Measurements from ENCODE around the gene CALCOCO1.

The CALCOCO1 gene

DNA sequence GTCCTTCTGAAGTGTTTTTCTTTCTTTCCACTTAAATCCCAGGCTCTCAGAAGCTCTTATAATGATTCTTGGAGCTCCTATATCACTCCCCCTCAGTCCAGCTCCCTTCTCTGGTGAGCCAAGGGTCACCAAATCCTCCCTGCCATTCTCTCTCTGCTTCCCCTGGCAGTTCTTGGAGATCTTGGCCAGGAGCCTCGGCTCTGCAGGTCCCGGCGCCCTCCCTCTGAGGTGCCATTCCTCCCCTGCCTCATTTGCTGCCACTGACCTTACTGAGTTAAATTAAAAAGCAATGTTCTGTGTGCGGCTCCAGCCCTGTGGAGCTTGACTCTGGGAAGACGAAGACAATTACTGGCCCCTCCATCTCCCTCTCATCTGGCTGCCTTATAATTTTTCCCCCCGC is 17.5 kb upstream of the CALCOCO1 start:
- H3K36me3 Mint-ChIP-seq (ENCODE audit: low read depth) = no peaks in the 10 kb centered on the region
- no peak overlapping the region for H3K27ac Mint-ChIP-seq
- H3K4me3 Mint-ChIP-seq = no peak overlapping the region
- peaks cover 52% of the 10 kb centered on the region for H3K27me3 Mint-ChIP-seq
- peaks cover 15% of the 10 kb centered on the region for H3K4me1 Mint-ChIP-seq (ENCODE audit: low read depth)
- H3K9me3 Mint-ChIP-seq = no peaks in the 10 kb centered on the region

DNA sequence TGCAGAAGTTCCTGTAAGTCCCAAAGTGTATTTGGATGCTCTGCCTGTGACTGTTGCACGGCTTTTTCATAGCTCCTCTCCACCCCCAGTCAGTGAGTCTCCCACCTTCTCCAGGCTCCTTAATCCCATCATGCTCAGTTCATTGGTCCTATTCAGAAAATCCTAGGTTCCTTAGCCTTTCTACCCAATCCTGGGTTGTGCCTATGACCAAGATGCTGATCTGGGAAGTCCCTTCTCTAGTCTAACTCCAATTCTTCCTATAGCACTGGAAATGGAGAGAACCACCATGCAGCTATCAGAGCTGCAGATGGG is 16.8 kb upstream of the CALCOCO1 start:
- Mint-ChIP-seq H3K27ac (no peak overlapping the region), H3K4me1 (ENCODE audit: low read depth) (peaks cover 21% of the 10 kb centered on the region), H3K36me3 (ENCODE audit: low read depth) (no peaks in the 10 kb centered on the region), H3K4me3 (no peak overlapping the region), H3K27me3 (peaks cover 58% of the 10 kb centered on the region), H3K9me3 (no peaks in the 10 kb centered on the region)

DNA sequence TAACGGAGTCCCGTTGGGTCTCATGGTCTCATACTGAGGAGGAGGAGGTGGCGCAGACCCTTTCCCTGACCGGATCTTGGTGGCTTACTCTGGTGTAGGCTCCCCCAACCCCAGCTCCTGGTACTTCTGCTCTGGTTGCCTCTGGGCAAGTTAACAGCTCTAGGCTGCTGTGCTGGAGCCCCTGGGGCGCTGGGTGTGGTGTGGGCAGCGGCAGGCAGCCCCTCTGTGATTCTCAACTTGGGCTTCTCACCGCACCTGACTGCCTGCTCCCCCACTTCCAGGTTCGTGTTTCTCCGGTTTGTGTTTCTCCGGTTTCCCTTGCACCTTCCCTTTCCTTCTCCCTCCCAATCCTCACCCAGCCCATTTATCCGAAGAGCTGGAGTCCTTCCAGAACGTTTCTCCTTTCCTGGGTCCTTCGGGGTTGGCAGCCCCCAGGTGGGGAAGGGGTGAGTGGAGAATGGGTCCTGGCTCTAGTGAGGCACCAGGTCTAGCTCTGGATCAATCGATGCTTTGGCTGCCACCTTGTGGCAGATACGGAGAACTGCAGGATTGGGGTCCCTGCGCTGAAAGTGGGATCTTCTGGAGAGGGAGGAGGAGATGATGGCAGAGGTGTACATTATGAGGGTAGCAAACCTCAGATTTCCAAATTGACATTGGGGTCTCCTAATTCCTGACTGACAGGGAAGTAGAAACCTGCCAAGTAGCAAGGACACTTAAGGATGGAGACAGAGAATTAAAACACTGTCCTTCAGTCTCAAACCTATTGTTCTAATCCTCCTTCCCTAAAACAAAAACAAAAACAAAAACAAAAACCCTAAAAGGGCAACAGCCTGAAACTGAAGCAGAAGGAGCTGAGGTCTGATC is 16.2 kb upstream of the CALCOCO1 start:
- no peak overlapping the region for H3K27ac Mint-ChIP-seq

DNA sequence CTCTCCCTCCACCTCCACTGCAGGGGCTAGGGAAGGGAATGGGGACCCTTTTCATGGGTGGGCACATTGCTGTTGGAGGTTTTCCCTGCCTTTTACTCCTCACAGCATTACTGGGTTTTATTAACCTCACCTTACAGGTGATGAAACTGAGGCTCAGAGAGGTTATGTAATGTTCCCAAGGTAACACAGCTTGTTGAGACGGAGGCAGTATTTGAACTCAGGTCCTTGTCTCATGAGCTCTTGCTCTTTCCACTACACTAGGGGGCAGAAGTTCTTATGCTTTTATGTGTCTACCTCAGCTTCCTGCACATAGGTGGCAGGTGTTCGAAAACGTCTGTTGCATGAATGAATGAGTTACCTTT is 12.9 kb upstream of the CALCOCO1 start:
- Mint-ChIP-seq H3K4me1 (ENCODE audit: low read depth) (peaks cover 15% of the 10 kb centered on the region), H3K4me3 (no peak overlapping the region), H3K9me3 (no peaks in the 10 kb centered on the region), H3K27me3 (peaks cover 60% of the 10 kb centered on the region), H3K27ac (no peak overlapping the region), H3K36me3 (ENCODE audit: low read depth) (no peaks in the 10 kb centered on the region)

More for the DNA sequence above, 16.2 kb upstream of the CALCOCO1 start:
- H3K27me3 Mint-ChIP-seq = peaks cover 63% of the 10 kb centered on the region
- H3K36me3 Mint-ChIP-seq (ENCODE audit: low read depth) = no peaks in the 10 kb centered on the region
- H3K9me3 Mint-ChIP-seq = no peaks in the 10 kb centered on the region
- H3K4me1 Mint-ChIP-seq (ENCODE audit: low read depth) = peaks cover 27% of the 10 kb centered on the region
- H3K4me3 Mint-ChIP-seq = peak overlapping the region; percentile 30

DNA sequence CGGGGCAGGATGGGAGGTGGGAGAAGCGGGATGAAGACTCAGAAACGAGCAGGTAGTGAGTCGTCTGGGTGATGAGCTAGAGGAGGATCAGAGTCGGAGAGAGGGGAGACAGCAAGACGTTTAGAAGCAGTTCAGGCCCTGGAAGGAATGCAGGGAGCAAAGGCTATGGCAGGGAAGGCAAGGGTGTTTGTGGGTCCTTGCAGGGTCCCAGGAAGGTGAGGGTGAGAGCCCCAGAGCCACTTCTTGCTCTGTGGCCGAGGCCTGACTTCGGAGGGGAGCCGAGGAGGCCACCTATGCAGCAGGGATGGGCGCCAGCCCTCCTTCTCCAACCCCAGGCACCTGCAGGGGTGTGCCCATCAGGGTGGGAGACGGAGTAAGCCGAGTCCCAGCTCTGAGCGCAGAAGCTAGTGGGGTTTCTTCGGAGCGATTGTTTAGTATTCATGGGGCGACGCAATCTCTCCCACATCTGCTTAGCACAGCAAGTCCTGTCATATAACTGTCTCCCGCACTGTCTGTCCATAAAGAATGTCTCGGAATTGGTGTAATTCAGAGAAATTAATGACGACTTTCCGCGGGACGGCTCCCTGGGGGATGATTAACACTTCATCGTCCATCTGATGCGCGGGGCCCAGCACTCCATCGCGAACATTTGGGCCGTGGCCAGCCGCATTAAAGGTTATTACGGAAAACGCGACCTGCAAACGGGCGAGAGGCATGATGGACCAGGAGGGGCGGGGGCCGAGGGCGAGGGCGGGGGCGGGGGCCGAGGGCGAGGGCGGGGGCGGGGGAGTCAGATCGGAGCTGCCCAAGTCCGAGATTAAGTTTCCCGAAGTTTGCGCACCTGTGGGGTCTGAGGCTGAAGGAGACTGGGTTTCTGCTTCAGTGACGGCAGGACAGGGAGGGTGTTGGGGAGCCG is 12.2 kb upstream of the CALCOCO1 start:
- Mint-ChIP-seq H3K27me3 (peaks cover 53% of the 10 kb centered on the region), H3K9me3 (no peaks in the 10 kb centered on the region), H3K27ac (no peak overlapping the region), H3K36me3 (ENCODE audit: low read depth) (no peaks in the 10 kb centered on the region), H3K4me1 (ENCODE audit: low read depth) (peaks cover 15% of the 10 kb centered on the region), H3K4me3 (peak overlapping the region; percentile 33)

DNA sequence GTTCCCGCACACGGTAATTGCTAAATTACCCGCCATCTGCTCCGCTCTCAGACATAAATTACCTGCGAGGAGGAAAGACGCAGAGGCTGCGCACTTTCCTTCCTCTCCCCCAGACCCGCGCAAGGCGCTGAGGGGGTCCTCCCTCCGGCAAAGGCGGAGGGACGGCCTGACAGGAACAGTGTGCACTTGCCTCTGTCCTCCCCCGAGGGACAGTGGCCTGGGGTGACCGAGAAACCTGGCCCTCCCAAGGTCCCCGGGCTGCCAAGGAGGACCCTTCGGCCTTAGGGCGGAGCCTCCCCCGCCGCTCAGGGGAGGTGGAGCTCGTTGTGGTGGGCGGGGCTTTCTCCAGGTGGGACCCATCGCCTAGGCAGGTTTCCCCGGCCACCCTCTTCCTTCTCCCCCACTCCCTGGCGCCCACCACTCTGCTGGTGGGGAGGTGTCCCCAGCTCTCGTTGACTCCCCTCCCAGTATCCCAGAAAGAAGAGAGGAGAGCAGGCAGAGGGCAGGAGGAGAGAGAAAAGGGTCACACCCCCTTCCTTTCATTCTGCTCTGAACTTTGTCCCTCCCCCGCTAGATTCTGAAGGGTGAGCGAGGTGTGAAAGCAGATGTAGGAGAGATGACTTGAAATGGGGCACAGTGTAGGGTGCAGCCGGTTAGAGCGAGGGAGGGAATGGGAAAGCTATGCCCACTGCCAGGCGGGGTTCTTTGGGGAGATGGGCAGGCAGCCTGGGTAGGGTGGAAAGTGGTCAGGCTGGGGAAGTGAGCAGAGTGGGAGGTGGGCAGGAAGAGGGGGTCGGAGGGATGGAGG is 11.4 kb upstream of the CALCOCO1 start:
- no peaks in the 10 kb centered on the region for H3K9me3 Mint-ChIP-seq
- H3K27me3 Mint-ChIP-seq = peaks cover 51% of the 10 kb centered on the region
- peak overlapping the region; percentile 42 for H3K4me3 Mint-ChIP-seq
- H3K27ac Mint-ChIP-seq = no peak overlapping the region
- no peaks in the 10 kb centered on the region for H3K36me3 Mint-ChIP-seq (ENCODE audit: low read depth)
- peaks cover 15% of the 10 kb centered on the region for H3K4me1 Mint-ChIP-seq (ENCODE audit: low read depth)

DNA sequence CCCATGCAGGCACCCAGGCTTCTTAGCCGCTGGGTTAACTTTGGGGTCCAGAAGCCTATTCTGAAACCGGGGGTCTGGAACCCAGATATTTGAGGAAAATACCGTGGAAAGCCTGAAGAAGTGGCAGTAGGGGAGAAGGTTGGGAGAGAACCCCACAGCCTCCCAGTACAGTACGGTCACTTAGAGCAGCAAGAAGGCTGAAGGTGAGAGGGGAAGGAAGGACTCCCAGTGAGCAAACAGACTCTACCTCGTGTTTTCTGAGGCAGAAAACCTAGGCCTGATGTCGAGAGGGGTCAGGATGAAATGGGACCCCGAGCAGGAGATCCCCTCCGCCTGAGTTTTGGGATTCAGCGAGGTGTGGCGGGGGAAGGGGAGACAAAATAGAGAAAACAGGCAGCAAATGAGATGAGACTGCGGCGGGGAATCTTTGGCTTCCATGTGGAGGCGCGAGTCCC is 10.7 kb upstream of the CALCOCO1 start:
- H3K27me3 Mint-ChIP-seq = peaks cover 45% of the 10 kb centered on the region
- peaks cover 15% of the 10 kb centered on the region for H3K4me1 Mint-ChIP-seq (ENCODE audit: low read depth)
- H3K4me3 Mint-ChIP-seq = peak overlapping the region; percentile 42
- no peak overlapping the region for H3K27ac Mint-ChIP-seq
- H3K36me3 Mint-ChIP-seq (ENCODE audit: low read depth) = no peaks in the 10 kb centered on the region
- no peaks in the 10 kb centered on the region for H3K9me3 Mint-ChIP-seq

DNA sequence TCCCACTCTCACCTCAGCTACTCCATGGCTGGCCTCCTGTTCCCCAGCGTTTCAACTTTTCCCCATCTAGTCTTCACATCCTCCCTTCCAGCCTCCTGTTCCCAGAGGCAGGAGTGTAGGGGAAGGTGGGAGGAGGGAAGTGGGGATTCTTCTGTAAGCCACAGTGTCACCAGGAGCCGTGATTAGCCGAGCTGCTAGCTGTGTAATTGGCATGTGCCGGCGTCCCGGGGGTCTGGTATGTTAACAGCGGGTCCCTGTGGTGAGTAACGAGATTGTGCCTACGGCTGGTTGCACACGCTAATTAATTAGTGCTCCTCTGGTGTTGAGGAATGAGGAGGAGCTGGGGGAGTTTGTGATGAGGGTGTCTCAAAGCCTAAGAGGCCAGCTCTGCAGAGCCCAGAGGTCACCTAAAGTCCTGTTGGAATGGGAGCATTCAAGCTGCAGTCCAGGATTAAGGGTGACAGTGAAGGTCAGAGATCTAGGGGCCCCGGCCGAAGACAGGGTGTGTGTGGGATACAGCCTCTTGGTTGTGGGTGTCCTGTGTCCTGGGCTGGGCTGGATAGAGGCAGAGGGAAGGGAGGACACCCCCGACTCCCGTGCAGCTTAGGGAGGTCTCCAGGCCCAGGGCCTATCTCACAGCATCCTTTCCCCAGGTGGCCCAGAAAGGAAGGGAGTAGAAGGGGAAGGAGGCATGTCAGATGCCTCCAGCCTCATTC is 10.0 kb upstream of the CALCOCO1 start:
- no peak overlapping the region for H3K4me3 Mint-ChIP-seq
- H3K27me3 Mint-ChIP-seq = peaks cover 39% of the 10 kb centered on the region
- H3K27ac Mint-ChIP-seq = no peak overlapping the region
- H3K9me3 Mint-ChIP-seq = no peaks in the 10 kb centered on the region
- H3K36me3 Mint-ChIP-seq (ENCODE audit: low read depth) = no peaks in the 10 kb centered on the region
- peaks cover 15% of the 10 kb centered on the region for H3K4me1 Mint-ChIP-seq (ENCODE audit: low read depth)

DNA sequence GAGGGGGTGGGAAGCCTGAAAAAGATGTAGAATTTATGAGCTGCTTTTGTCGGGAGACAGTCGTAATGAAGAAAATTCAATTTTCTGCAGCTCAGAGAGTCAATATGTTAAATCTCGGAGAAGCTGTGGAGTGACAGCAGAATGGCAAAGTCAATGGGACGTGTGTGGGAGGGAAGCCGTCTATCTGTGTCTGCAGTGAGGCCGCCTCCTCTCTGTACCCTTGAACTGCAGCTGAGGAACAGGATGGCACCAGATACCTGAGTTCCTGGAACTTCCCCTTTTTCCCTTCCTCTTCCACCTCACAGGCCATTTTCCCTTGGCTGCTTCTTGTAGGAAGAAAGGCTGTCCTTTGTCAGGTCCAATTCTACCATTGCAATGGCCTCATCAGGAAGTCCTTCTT is 9.3 kb upstream of the CALCOCO1 start:
- peaks cover 15% of the 10 kb centered on the region for H3K4me1 Mint-ChIP-seq (ENCODE audit: low read depth)
- peaks cover 37% of the 10 kb centered on the region for H3K27me3 Mint-ChIP-seq
- H3K4me3 Mint-ChIP-seq = no peak overlapping the region
- no peaks in the 10 kb centered on the region for H3K36me3 Mint-ChIP-seq (ENCODE audit: low read depth)
- no peaks in the 10 kb centered on the region for H3K9me3 Mint-ChIP-seq
- H3K27ac Mint-ChIP-seq = no peak overlapping the region

DNA sequence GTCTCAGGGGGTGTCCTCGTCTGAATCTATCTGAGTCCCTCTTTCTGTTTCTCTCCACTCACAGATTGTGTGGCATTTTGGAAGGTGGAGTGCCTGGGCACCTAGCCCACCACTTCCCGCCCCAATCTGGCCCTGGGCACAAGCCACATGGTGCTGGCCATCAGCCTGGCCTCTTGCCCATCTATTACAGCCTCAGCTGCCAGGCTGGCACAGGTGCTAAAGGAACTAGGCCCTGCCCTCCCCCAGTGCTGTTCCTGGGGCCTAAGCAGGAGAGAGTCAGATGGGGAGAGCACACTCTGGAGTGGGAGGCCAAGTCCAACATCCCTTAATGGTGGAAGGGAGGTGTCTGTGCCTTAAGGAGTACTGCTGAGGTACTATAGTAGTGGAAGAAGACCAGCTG is 8.3 kb upstream of the CALCOCO1 start:
- Mint-ChIP-seq H3K4me3 (no peak overlapping the region), H3K27me3 (peaks cover 37% of the 10 kb centered on the region), H3K9me3 (no peaks in the 10 kb centered on the region)

DNA sequence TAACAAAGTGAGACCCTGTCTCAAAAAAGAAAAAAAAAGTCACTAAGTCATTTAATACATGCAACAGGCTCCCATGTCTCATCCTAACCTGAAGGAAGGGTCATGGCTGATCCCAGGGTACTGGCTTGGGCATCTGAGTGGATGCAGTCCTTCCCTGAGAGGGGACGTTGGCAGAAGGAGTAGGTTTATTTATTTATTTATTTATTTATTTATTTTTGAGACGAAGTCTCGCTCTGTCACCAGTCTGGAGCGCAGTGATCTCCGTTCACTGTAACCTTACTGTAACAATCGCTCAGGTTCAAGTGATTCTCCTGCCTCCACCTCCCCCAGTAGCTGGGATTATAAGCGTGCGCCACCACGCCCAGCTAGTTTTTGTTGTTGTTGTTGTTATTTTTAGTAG is 7.2 kb upstream of the CALCOCO1 start:
- H3K4me1 Mint-ChIP-seq (ENCODE audit: low read depth) = peaks cover 13% of the 10 kb centered on the region
- no peaks in the 10 kb centered on the region for H3K9me3 Mint-ChIP-seq
- no peak overlapping the region for H3K27ac Mint-ChIP-seq
- H3K36me3 Mint-ChIP-seq (ENCODE audit: low read depth) = no peaks in the 10 kb centered on the region
- no peak overlapping the region for H3K4me3 Mint-ChIP-seq
- peaks cover 34% of the 10 kb centered on the region for H3K27me3 Mint-ChIP-seq

More for the DNA sequence above, 8.3 kb upstream of the CALCOCO1 start:
- Mint-ChIP-seq H3K36me3 (ENCODE audit: low read depth) (no peaks in the 10 kb centered on the region), H3K4me1 (ENCODE audit: low read depth) (peaks cover 15% of the 10 kb centered on the region), H3K27ac (no peak overlapping the region)

DNA sequence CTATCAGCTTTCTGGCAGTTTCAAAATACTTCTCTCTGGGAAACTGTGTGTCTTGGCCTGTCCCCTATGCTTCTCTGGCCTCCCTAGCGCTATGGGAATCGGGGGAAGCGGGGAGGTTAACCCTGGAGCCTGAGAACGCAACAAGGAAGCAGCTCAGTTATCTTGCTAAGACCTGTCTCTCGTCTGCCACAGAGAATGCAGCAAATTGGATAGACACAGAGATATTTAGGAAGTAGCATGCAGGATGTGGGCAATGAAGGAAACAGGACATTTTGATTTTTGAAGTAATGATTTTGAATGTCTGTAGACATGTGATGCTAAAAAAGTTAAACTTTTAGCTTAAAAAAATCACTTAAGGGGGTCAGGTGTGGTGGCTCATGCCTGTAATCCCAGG is 6.6 kb upstream of the CALCOCO1 start:
- no peaks in the 10 kb centered on the region for H3K9me3 Mint-ChIP-seq
- H3K36me3 Mint-ChIP-seq (ENCODE audit: low read depth) = no peaks in the 10 kb centered on the region
- no peak overlapping the region for H3K27ac Mint-ChIP-seq
- peaks cover 28% of the 10 kb centered on the region for H3K27me3 Mint-ChIP-seq
- no peak overlapping the region for H3K4me3 Mint-ChIP-seq
- peaks cover 7% of the 10 kb centered on the region for H3K4me1 Mint-ChIP-seq (ENCODE audit: low read depth)

DNA sequence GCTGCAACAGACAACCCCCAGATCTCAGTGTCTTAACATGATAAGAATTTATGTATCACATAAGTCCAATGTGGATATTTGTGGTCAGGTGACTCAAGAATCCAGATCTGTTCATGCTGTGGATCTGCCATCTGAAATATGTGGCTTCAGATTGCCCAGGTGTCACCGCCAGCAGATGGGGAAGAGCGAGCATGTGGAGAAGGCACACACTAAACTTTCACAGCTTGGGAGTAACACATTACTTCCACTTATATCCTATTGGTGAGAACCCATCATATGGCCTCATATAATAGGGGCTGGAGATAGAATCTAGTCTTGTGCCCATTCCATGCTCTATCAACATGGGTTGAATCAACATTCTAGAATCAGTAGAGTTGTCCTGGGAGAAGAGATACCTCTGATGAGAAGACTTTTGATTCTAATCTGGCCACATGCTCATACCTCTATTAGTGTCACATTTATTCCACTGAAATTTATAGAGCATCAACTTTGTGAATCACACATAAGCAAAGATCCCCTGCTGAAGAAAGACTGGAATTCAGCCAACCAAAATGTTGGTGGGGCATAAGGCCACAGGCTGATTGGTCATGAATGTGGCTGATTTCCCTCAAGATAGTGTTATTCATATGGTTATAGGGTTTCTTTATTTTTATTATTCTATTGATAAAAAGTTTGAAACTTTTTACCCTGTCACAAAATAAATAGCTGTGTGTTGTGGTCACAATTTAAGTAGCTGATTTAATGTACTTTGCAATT is 6.0 kb upstream of the CALCOCO1 start:
- no peak overlapping the region for H3K4me3 Mint-ChIP-seq
- no peaks in the 10 kb centered on the region for H3K9me3 Mint-ChIP-seq

DNA sequence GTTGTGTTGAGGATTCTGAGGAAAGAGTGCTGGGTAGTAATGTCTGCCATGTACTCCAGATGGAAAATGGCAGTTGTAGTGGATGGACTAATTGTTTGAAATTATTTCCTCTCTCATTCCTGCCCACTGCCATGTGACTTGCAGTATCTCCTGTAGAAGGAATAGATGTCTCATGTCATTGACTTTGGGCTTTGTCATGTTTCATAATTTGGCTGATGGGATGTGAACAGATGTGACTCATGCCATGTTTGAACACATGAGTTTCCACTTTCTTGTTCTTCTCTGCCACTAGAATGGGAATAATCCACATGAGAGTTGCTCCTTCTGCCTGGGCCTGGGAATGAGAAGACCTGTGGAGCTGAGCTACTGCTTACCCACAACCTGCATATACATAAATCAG is 2.4 kb upstream of the CALCOCO1 start:
- Mint-ChIP-seq H3K4me1 (ENCODE audit: low read depth) (peaks cover 20% of the 10 kb centered on the region), H3K4me3 (no peak overlapping the region), H3K27me3 (peaks cover 4% of the 10 kb centered on the region), H3K36me3 (ENCODE audit: low read depth) (no peaks in the 10 kb centered on the region), H3K27ac (no peak overlapping the region), H3K9me3 (no peaks in the 10 kb centered on the region)

More for the DNA sequence above, 6.0 kb upstream of the CALCOCO1 start:
- Mint-ChIP-seq H3K27me3 (peaks cover 25% of the 10 kb centered on the region), H3K4me1 (ENCODE audit: low read depth) (peaks cover 4% of the 10 kb centered on the region), H3K36me3 (ENCODE audit: low read depth) (no peaks in the 10 kb centered on the region), H3K27ac (no peak overlapping the region)
